GM18526 (cell line): ENCODE results near the gene GSX1.

Source experiments
- POLR2A ChIP-seq: IDR thresholded peaks from 3 replicates; pipeline ENCODE4 v1.6.1; 2011; ENCODE audit not compliant: insufficient read length; ENCODE audit errors: extremely low read depth

The GSX1 gene

GRCh38 chr13:27792393-27793218 is at the start of gene GSX1:
Gene GSX1 (plus strand): TSS chr13:27792483. CDS start chr13:27792691, 208 bp downstream.
- no peak for TF ChIP-seq POLR2A

GRCh38 chr13:27744801-27745200 is 47.5 kb upstream of the GSX1 start:
- TF ChIP-seq POLR2A = no peak

GRCh38 chr13:27745301-27745700 is 47.0 kb upstream of the GSX1 start:
- no peak for TF ChIP-seq POLR2A

- TF ChIP-seq POLR2A = no peak
These were observed 40.2 kb upstream of the GSX1 start for GRCh38 chr13:27751953-27752532.

- TF ChIP-seq POLR2A = no peak
These were observed 26.6 kb upstream of the GSX1 start for GRCh38 chr13:27765650-27766049.

- TF ChIP-seq POLR2A = no peak
These were observed 21.5 kb upstream of the GSX1 start for GRCh38 chr13:27770809-27771208.

GRCh38 chr13:27772651-27773425 is 19.4 kb upstream of the GSX1 start:
- no peak for TF ChIP-seq POLR2A

GRCh38 chr13:27774169-27774568 is 18.1 kb upstream of the GSX1 start:
- TF ChIP-seq POLR2A = no peak

- no peak for TF ChIP-seq POLR2A
These were observed 17.6 kb upstream of the GSX1 start for GRCh38 chr13:27774651-27775050.

- TF ChIP-seq POLR2A = no peak
These were observed 16.3 kb upstream of the GSX1 start for GRCh38 chr13:27775943-27776342.

GRCh38 chr13:27782151-27782550 is 10.1 kb upstream of the GSX1 start:
- TF ChIP-seq POLR2A = no peak

- no peak for TF ChIP-seq POLR2A
These were observed 9.2 kb upstream of the GSX1 start for GRCh38 chr13:27783111-27783510.

- TF ChIP-seq POLR2A = no peak
These were observed 4.0 kb upstream of the GSX1 start for GRCh38 chr13:27788271-27788670.

GRCh38 chr13:27789153-27789494 is 3.2 kb upstream of the GSX1 start:
- TF ChIP-seq POLR2A = no peak

- no peak for TF ChIP-seq POLR2A
These were observed 2.6 kb upstream of the GSX1 start for GRCh38 chr13:27789495-27790303.
